K562 (cell line): ENCODE data around the gene EFCAB12. TPM values are rescaled to one million over a fixed set of nuclear protein-coding genes. Genes with fewer than 3 reads are reported as not detected.
A peak's percentile ranks its signal among the peaks of the same experiment; 100 is the strongest.

ENCODE experiments used
- CREB3 ChIP-seq: fragments of 450-650 bp; conservative IDR thresholded peaks from 2 replicates; pipeline ENCODE4 v1.6.1; 2016; ENCODE audit warnings: missing genetic modification characterization, low read depth, mild to moderate bottlenecking, missing compliant biosample characterization, moderate library complexity
- DEAF1 ChIP-seq: fragments of 450-650 bp; formaldehyde crosslinking; IDR thresholded peaks from 2 replicates; pipeline ENCODE4 v1.4.0; 2020; ENCODE audit warnings: mild to moderate bottlenecking, moderate library complexity
- E4F1 ChIP-seq: fragments of 250-450 bp; sonication (Bioruptor Pico); IDR thresholded peaks from 2 replicates; pipeline ENCODE4 v1.5.0; 2021; ENCODE audit warnings: mild to moderate bottlenecking, borderline replicate concordance
- ESRRA ChIP-seq: fragments of 450-650 bp; IDR thresholded peaks from 2 replicates; pipeline ENCODE4 v1.6.1; 2014; ENCODE audit warnings: low read depth, mild to moderate bottlenecking, moderate library complexity, borderline replicate concordance
- MYBL2 ChIP-seq, 2 experiments: fragments of 450-650 bp in 1 of 2; sonication (generic) in 1 of 2; formaldehyde crosslinking in 1 of 2; IDR thresholded peaks; 2 replicates each; pipeline versions ENCODE4 v1.6.1 to v1.8.1; 2017 to 2022; ENCODE audit warnings: borderline replicate concordance in 1 of 2, inconsistent platforms in 1 of 2, low read depth in 1 of 2, mild to moderate bottlenecking in 1 of 2, missing genetic modification reagents in 1 of 2, moderate library complexity in 1 of 2
- PRDM10 ChIP-seq: fragments of 450-650 bp; IDR thresholded peaks from 2 replicates; pipeline ENCODE4 v1.6.1; 2018; ENCODE audit not compliant: partially characterized antibody
- PREB ChIP-seq: sonication (generic); formaldehyde crosslinking; IDR thresholded peaks from 2 replicates; pipeline ENCODE4 v1.8.1; 2023; ENCODE audit warnings: mild to moderate bottlenecking, missing genetic modification reagents
- SAFB ChIP-seq: fragments of 200-400 bp; formaldehyde crosslinking; IDR thresholded peaks from 2 replicates; pipeline ENCODE4 v1.6.1; 2017; ENCODE audit warnings: low read depth, low read length, borderline replicate concordance
- STAG1 ChIP-seq: sonication (generic); formaldehyde crosslinking; IDR thresholded peaks from 2 replicates; pipeline ENCODE4 v1.5.0; 2020; ENCODE audit warnings: missing genetic modification reagents, borderline replicate concordance
- TAF15 ChIP-seq: fragments of 200-400 bp; formaldehyde crosslinking; IDR thresholded peaks from 2 replicates; pipeline ENCODE4 v1.6.1; 2017; ENCODE audit warnings: mild to moderate bottlenecking, low read depth, low read length, moderate library complexity
- TBP ChIP-seq: optimal IDR thresholded peaks from 2 replicates; pipeline ENCODE3; 2011; ENCODE audit warnings: low read depth, low read length, improper control_type of control experiment
- polyA plus RNA-seq, 8 experiments: library from polyadenylated mRNA; depleted of rRNA in 4 of 8; stranded (reverse) in 5 of 8; unstranded in 3 of 8; fragments of >200 nt; fragmentation: Nextera tagmentation in 2 of 8; fragmentation: Illumina TruSeq in 1 of 8; extraction: Ambion mirVana in 2 of 8; extraction: Trizol in 1 of 8; gene quantifications; 2 replicates each; pipeline versions ENCODE4 v1.2.1 to v1.2.3, GENCODE V29; 2011 to 2014; ENCODE audit warnings: inconsistent platforms in 1 of 8, missing spikeins in 1 of 8
- total RNA-seq, 7 experiments: library from RNA; depleted of rRNA in 6 of 7; stranded (reverse); fragments of >200 nt in 6 of 7; fragmentation: Illumina TruSeq in 2 of 7; extraction: Trizol in 2 of 7; gene quantifications; 2 replicates each; pipeline versions ENCODE4 v1.2.1 to v1.2.3, GENCODE V29; 2011 to 2021; ENCODE audit warnings: low replicate concordance in 1 of 7

Gene EFCAB12
- total and polyA plus RNA-seq, 9 of the 15 experiments (the other 6 are each of a cell fraction or from before 2014, with no cell fraction given): 0.08 to 0.95 (median 0.56) TPM; not detected in 1

GRCh38 chr3:129439817-129440617 is 11.6 kb upstream of the EFCAB12 start, which contains the start of the genes IFT122 and MBD4 (continued):
- TF ChIP-seq E4F1 (CRISPR knock-in tag) (peak; percentile 94), MYBL2 (IDR thresholded peaks at IDR 0.05; ENCODE audit: low read depth) (peak; percentile 75), MYBL2 (CRISPR knock-in tag; IDR thresholded peaks at IDR 0.05; ENCODE audit: borderline replicate concordance) (no peak), DEAF1 (CRISPR knock-in tag) (no peak), ESRRA (peak; percentile 16; the same call in 1 of the 2 replicates), PREB (CRISPR knock-in tag) (no peak), TBP (peak; percentile 77), STAG1 (CRISPR knock-in tag) (no peak), CREB3 (tag) (no peak), PRDM10 (no peak), SAFB (peak; percentile 5; the same call in 1 of the 2 replicates), TAF15 (no peak)
